ENCODE results near the gene CCDC107. TPM values are rescaled to one million over a fixed set of nuclear protein-coding genes. Genes with fewer than 3 reads are reported as not detected.

CCDC107 gene
- total RNA-seq, 3 donors from 2014 or later (not counting 1 experiment from before 2014, with no cell fraction given), result 30.9 to 37.9 (median 36.8) TPM

GRCh38 chr9:35616681-35617459 lies 41.2 kb upstream of the CCDC107 start:
- H3K9me3 ChIP-seq (ENCODE audit: control insufficient read depth, insufficient read depth, low read length), result no peaks in the 10 kb centered on the region
- 7% methylated on average over 51 of the region's 51 CpGs for WGBS (ENCODE audit: insufficient coverage)
- Mint-ChIP-seq H3K9me3 (no peaks in the 10 kb centered on the region), H3K36me3 (peaks cover 8% of the 10 kb centered on the region), H3K27ac (peak overlapping the region; percentile 98 to 99), H3K4me1 (peaks cover 59 to 65% of the 10 kb centered on the region in 2 donors), H3K27me3 (ENCODE audit: low read depth in 2 of 2) (no peaks in the 10 kb centered on the region), H3K4me3 (peak overlapping the region; percentile 96)
- intact Hi-C loops (cut with micrococcal nuclease), result loop anchor here (2.0 to 5.0 kb wide), 2 partner anchors 42 to 115 kb away; partner anchors contain the start of genes CCDC107, CREB3, RMRP and TLN1
- ATAC-seq, result peak; percentile 73 to 82 (median 80)
- peaks cover 52% of the 10 kb centered on the region for H3K4me1 ChIP-seq (ENCODE audit: control insufficient read depth, insufficient read depth, low read length)
- DNase-seq, result peak; percentile 85 to 86
- H3K27me3 ChIP-seq (ENCODE audit: control insufficient read depth, insufficient read depth, low read length), result no peaks in the 10 kb centered on the region
- TF ChIP-seq, protein P1, sequence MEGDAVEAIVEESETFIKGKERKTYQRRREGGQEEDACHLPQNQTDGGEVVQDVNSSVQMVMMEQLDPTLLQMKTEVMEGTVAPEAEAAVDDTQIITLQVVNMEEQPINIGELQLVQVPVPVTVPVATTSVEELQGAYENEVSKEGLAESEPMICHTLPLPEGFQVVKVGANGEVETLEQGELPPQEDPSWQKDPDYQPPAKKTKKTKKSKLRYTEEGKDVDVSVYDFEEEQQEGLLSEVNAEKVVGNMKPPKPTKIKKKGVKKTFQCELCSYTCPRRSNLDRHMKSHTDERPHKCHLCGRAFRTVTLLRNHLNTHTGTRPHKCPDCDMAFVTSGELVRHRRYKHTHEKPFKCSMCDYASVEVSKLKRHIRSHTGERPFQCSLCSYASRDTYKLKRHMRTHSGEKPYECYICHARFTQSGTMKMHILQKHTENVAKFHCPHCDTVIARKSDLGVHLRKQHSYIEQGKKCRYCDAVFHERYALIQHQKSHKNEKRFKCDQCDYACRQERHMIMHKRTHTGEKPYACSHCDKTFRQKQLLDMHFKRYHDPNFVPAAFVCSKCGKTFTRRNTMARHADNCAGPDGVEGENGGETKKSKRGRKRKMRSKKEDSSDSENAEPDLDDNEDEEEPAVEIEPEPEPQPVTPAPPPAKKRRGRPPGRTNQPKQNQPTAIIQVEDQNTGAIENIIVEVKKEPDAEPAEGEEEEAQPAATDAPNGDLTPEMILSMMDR (IDR thresholded peaks at IDR 0.05), result no peak
- no peaks in the 10 kb centered on the region for H3K36me3 ChIP-seq (ENCODE audit: control insufficient read depth, insufficient read depth, low read length)
- H3K27ac ChIP-seq (ENCODE audit: low read length), result peak overlapping the region; percentile 97
- H3K4me3 ChIP-seq (ENCODE audit: low read length), result peak overlapping the region; percentile 55

GRCh38 chr9:35617548-35617947 lies 40.5 kb upstream of the CCDC107 start:
- Mint-ChIP-seq H3K9me3 (no peaks in the 10 kb centered on the region), H3K27ac (peak overlapping the region; percentile 98 to 99), H3K4me1 (peaks cover 61 to 64% of the 10 kb centered on the region in 2 donors), H3K27me3 (ENCODE audit: low read depth in 2 of 2) (no peaks in the 10 kb centered on the region), H3K4me3 (peak overlapping the region; percentile 96), H3K36me3 (peaks cover 8% of the 10 kb centered on the region)
- H3K9me3 ChIP-seq (ENCODE audit: control insufficient read depth, insufficient read depth, low read length), result no peaks in the 10 kb centered on the region
- peaks cover 52% of the 10 kb centered on the region for H3K4me1 ChIP-seq (ENCODE audit: control insufficient read depth, insufficient read depth, low read length)
- 60% methylated on average over 8 of the region's 8 CpGs for WGBS (ENCODE audit: insufficient coverage)
- H3K36me3 ChIP-seq (ENCODE audit: control insufficient read depth, insufficient read depth, low read length), result no peaks in the 10 kb centered on the region
- peak overlapping the region; percentile 97 for H3K27ac ChIP-seq (ENCODE audit: low read length)
- H3K27me3 ChIP-seq (ENCODE audit: control insufficient read depth, insufficient read depth, low read length), result no peaks in the 10 kb centered on the region
- ATAC-seq, result no peak
- TF ChIP-seq, protein P1 (IDR thresholded peaks at IDR 0.05), result no peak
- peak overlapping the region; percentile 55 for H3K4me3 ChIP-seq (ENCODE audit: low read length)
- no peak for DNase-seq
- intact Hi-C loops (cut with micrococcal nuclease), result loop anchor here (2.0 to 5.0 kb wide), 2 partner anchors 41 to 115 kb away; partner anchors contain the start of genes CCDC107, CREB3, RMRP and TLN1

GRCh38 chr9:35618325-35618727 lies 39.8 kb upstream of the CCDC107 start, which contains the start of gene CD72:
CD72 (minus strand) TSS chr9:35618413; CDS start chr9:35618303, 110 bp downstream.
- 29% methylated on average over 7 of the region's 7 CpGs for WGBS (ENCODE audit: insufficient coverage)
- no peak for ATAC-seq
- peaks cover 61 to 64% of the 10 kb centered on the region in 2 donors for H3K4me1 Mint-ChIP-seq

More at GRCh38 chr9:35618325-35618727, 39.8 kb upstream of the CCDC107 start, which contains the start of gene CD72:
- Histone ChIP-seq H3K9me3 (ENCODE audit: control insufficient read depth, insufficient read depth, low read length) (no peaks in the 10 kb centered on the region), H3K27me3 (ENCODE audit: control insufficient read depth, insufficient read depth, low read length) (no peaks in the 10 kb centered on the region), H3K27ac (ENCODE audit: low read length) (peak within 1 kb of the TSS; percentile 97), H3K4me1 (ENCODE audit: control insufficient read depth, insufficient read depth, low read length) (peaks cover 52% of the 10 kb centered on the region), H3K4me3 (ENCODE audit: low read length) (peak within 1 kb of the TSS; percentile 55), H3K36me3 (ENCODE audit: control insufficient read depth, insufficient read depth, low read length) (no peaks in the 10 kb centered on the region)
- TF ChIP-seq, protein P1 (IDR thresholded peaks at IDR 0.05), result no peak
- Mint-ChIP-seq H3K9me3 (no peaks in the 10 kb centered on the region), H3K27ac (peak within 1 kb of the TSS; percentile 98 to 99), H3K27me3 (ENCODE audit: low read depth in 2 of 2) (no peaks in the 10 kb centered on the region), H3K36me3 (peaks cover 8% of the 10 kb centered on the region), H3K4me3 (peak within 1 kb of the TSS; percentile 96)
- DNase-seq, result no peak
- intact Hi-C loops (cut with micrococcal nuclease), result loop anchor here (5.0 kb wide), 1 partner anchor 114 kb away; the partner anchor contains the start of genes CREB3 and TLN1
